HG03280 (cell line): ENCODE measurements around the gene HOXD12.

Experiments used
- ATAC-seq: cut with Tn5 transposase; IDR thresholded peaks from one replicate; pipeline ENCODE4 v1.9.1; 2021; ENCODE audit warnings: mild to moderate bottlenecking, moderate library complexity; ENCODE audit not compliant: unreplicated experiment

Gene HOXD12

GRCh38 chr2:176130957-176131847 is 31.6 kb downstream of the HOXD12 start:
- no peak for ATAC-seq

- ATAC-seq = no peak
Measured at GRCh38 chr2:176131848-176132158, 32.2 kb downstream of the HOXD12 start.

GRCh38 chr2:176132205-176133171 is 32.9 kb downstream of the HOXD12 start:
- no peak for ATAC-seq

GRCh38 chr2:176133389-176133788 is 33.8 kb downstream of the HOXD12 start:
- ATAC-seq = no peak

- no peak for ATAC-seq
Measured at GRCh38 chr2:176134035-176134434, 34.4 kb downstream of the HOXD12 start.

GRCh38 chr2:176135035-176135440 is 35.4 kb downstream of the HOXD12 start:
- no peak for ATAC-seq

- ATAC-seq = no peak
Measured at GRCh38 chr2:176136374-176137251, 37.0 kb downstream of the HOXD12 start.

- ATAC-seq = no peak
Measured at GRCh38 chr2:176137252-176137580, 37.6 kb downstream of the HOXD12 start.

- no peak for ATAC-seq
Measured at GRCh38 chr2:176137906-176138305, 38.3 kb downstream of the HOXD12 start.

GRCh38 chr2:176138526-176138922 is 38.9 kb downstream of the HOXD12 start:
- no peak for ATAC-seq

GRCh38 chr2:176138923-176139660 is 39.5 kb downstream of the HOXD12 start:
- ATAC-seq = no peak

- ATAC-seq = no peak
Measured at GRCh38 chr2:176139661-176140512, 40.3 kb downstream of the HOXD12 start.

GRCh38 chr2:176140513-176141317 is 41.1 kb downstream of the HOXD12 start:
- peak; percentile 94 for ATAC-seq

GRCh38 chr2:176142281-176142680 is 42.7 kb downstream of the HOXD12 start:
- ATAC-seq = no peak

- ATAC-seq = no peak
Measured at GRCh38 chr2:176145085-176145969, 45.7 kb downstream of the HOXD12 start.

- no peak for ATAC-seq
Measured at GRCh38 chr2:176146101-176146500, 46.5 kb downstream of the HOXD12 start.

- no peak for ATAC-seq
Measured at GRCh38 chr2:176146645-176147044, 47.0 kb downstream of the HOXD12 start.
